Karpas-422 (cell line): ENCODE results near the gene SLC6A6. TPM values are rescaled to one million over a fixed set of nuclear protein-coding genes. Genes with fewer than 3 reads are reported as not detected.
A peak's percentile ranks its signal among the peaks of the same experiment; 100 is the strongest.

Experiments
- DNase-seq: peaks from one replicate; pipeline ENCODE4 v3.0.0-alpha.2; 2015
- H2AFZ ChIP-seq: fragments of 200-600 bp; sonication (generic); 2 replicates; pipeline ENCODE4 v1.6.1; 2014; ENCODE audit warnings: antibody characterized with exemption, low read length, mixed read lengths
- H3K27ac ChIP-seq: fragments of 200-600 bp; sonication (generic); 2 replicates; pipeline ENCODE4 v1.5.1; 2014; ENCODE audit warnings: mild to moderate bottlenecking, low read length, moderate library complexity
- H3K27me3 ChIP-seq: fragments of 200-600 bp; sonication (generic); 2 replicates; pipeline ENCODE4 v1.6.1; 2014; ENCODE audit warnings: low read length, mixed read lengths
- H3K36me3 ChIP-seq: fragments of 200-600 bp; sonication (generic); 2 replicates; pipeline ENCODE4 v1.6.1; 2014; ENCODE audit warnings: low read length, mixed read lengths; ENCODE audit not compliant: insufficient read depth
- H3K4me1 ChIP-seq: fragments of 200-600 bp; sonication (generic); 2 replicates; pipeline ENCODE4 v1.6.1; 2014; ENCODE audit warnings: mild to moderate bottlenecking, low read length, mixed read lengths
- H3K4me2 ChIP-seq: fragments of 200-600 bp; sonication (generic); 2 replicates; pipeline ENCODE4 v1.6.1; 2014; ENCODE audit warnings: low read length, low read depth, mild to moderate bottlenecking; ENCODE audit not compliant: poor library complexity, severe bottlenecking
- H3K4me3 ChIP-seq: fragments of 200-600 bp; sonication (generic); 2 replicates; pipeline ENCODE4 v1.5.1; 2014; ENCODE audit warnings: mild to moderate bottlenecking, antibody characterized with exemption, low read length, mixed read lengths
- H3K79me2 ChIP-seq: fragments of 200-600 bp; sonication (generic); 2 replicates; pipeline ENCODE4 v1.6.1; 2014; ENCODE audit warnings: mild to moderate bottlenecking, low read length, mixed read lengths
- H3K9ac ChIP-seq: fragments of 200-600 bp; sonication (generic); 2 replicates; pipeline ENCODE4 v1.6.0; 2014; ENCODE audit warnings: low read length
- H3K9me2 ChIP-seq: fragments of 200-600 bp; sonication (generic), shearing (Covaris generic); replicated peaks from 2 replicates; pipeline ENCODE4 v1.6.0; 2014; ENCODE audit warnings: mild to moderate bottlenecking, low read length, moderate library complexity; ENCODE audit not compliant: insufficient read depth
- H3K9me3 ChIP-seq: fragments of 300-700, 200-600 bp; sonication (generic); 2 replicates; pipeline ENCODE4 v1.6.1; 2014; ENCODE audit warnings: low read length, mixed read lengths
- H4K20me1 ChIP-seq: fragments of 200-600 bp; sonication (generic); 2 replicates; pipeline ENCODE4 v1.6.1; 2014; ENCODE audit warnings: mild to moderate bottlenecking, antibody characterized with exemption, low read length, low read depth; ENCODE audit not compliant: insufficient read depth
- total RNA-seq: library from RNA; depleted of rRNA; stranded (reverse); fragments of >200 nt; shearing (Covaris generic); gene quantifications from 2 replicates; pipeline ENCODE4 v1.2.3, GENCODE V29; 2014; ENCODE audit warnings: low replicate concordance

The SLC6A6 gene
- total RNA-seq, 1 experiment from 2014 or later = 30.2 TPM

DNA sequence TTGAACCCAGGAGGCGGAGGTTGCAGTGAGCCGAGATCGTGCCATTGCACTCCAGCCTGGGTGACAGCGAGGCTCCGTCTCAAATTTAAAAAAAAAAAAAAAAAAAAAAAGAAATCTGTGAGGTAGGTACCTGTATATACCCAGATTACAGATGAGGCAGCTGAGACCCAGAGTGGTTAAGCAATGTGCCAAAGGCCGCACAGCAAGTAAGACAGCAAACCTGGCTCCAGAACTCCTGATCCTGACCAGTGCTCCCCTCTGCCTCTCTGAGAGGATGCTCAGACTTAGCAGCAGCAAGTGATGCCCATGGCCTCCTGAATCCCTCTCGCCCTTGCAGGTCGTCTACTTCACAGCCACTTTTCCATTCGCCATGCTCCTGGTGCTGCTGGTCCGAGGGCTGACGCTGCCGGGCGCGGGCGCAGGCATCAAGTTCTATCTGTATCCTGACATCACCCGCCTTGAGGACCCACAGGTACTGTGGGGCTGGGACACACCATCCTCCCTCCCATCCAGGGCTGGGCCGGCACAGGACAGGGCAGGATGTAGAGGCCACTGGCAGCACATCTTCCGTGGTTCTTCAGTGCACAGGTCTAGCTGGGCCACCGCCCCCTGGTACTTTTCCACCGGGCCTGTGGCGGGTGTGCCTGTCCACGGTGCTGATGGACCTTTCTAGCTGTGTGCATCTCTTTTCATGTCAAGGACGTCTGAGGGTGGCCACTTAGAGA lies 63.9 kb downstream of the SLC6A6 start:
- Histone ChIP-seq H3K9me2 (no peaks in the 10 kb centered on the region), H3K27ac (no peak overlapping the region), H4K20me1 (no peaks in the 10 kb centered on the region), H3K4me1 (no peaks in the 10 kb centered on the region), H3K9ac (no peak overlapping the region), H3K27me3 (no peaks in the 10 kb centered on the region), H3K79me2 (no peaks in the 10 kb centered on the region), H3K4me3 (no peak overlapping the region), H3K4me2 (no peak overlapping the region), H3K9me3 (no peaks in the 10 kb centered on the region), H2AFZ (no peak overlapping the region), H3K36me3 (peaks cover 14% of the 10 kb centered on the region; the same call in 1 of the 2 replicates)
- DNase-seq = no peak

DNA sequence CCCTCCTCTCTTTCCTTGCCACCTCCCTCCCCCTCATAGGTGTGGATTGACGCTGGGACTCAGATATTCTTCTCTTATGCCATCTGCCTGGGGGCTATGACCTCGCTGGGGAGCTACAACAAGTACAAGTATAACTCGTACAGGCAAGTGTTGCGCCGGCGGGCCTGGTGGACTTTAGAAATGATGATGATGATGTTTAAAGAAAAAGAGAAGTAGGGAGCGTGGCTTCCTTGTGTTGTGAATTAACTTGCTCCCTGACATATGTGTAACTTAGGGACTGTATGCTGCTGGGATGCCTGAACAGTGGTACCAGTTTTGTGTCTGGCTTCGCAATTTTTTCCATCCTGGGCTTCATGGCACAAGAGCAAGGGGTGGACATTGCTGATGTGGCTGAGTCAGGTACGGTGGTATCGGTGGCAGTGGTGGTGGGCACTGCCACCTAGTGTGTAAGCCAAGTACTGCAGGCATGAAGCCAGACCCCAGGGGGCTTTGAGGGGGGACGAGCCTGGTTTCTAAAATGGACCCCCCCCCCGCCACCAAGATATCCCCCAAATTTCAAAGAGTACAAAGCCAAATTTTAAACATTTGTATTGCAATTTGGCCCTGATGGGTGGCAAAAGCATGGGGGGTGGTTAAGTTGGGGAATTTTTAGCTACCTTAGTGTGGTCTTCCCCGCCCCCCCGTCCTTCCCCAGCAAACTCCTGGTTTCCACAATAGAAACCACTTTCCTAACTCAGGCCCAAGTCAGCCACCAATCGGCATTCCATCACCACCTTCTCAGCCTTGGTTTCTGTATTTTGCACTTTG lies 65.6 kb downstream of the SLC6A6 start:
- H3K27ac ChIP-seq = no peak overlapping the region
- no peaks in the 10 kb centered on the region for H3K4me1 ChIP-seq
- no peaks in the 10 kb centered on the region for H3K79me2 ChIP-seq
- no peaks in the 10 kb centered on the region for H3K27me3 ChIP-seq
- H4K20me1 ChIP-seq = no peaks in the 10 kb centered on the region
- H3K36me3 ChIP-seq = peaks cover 19% of the 10 kb centered on the region; the same call in 1 of the 2 replicates
- H3K4me3 ChIP-seq = no peak overlapping the region
- H3K9me2 ChIP-seq = no peaks in the 10 kb centered on the region
- H3K4me2 ChIP-seq = no peak overlapping the region
- no peak overlapping the region for H2AFZ ChIP-seq
- DNase-seq = peak; percentile 74
- H3K9me3 ChIP-seq = no peaks in the 10 kb centered on the region
- H3K9ac ChIP-seq = no peak overlapping the region

DNA sequence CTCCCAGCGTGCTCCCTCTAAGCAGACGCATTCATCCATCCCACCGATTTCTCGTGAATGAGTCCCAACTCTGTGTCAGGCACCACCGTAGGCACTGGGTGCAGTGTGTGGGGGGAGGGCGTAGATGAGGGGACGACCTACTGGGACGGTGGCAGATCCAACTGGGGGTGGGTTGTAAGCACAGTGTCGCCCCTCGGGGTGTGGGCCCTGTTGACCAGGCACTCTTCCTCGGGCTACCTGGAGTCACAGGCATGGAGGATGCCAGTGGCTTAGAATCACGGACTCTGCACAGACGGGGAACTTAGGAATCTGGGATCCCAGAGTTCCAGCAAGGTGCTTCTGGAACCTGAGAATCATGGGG lies 66.2 kb downstream of the SLC6A6 start:
- no peaks in the 10 kb centered on the region for H3K79me2 ChIP-seq
- H4K20me1 ChIP-seq = no peaks in the 10 kb centered on the region
- H3K27ac ChIP-seq = no peak overlapping the region
- H3K4me1 ChIP-seq = no peaks in the 10 kb centered on the region
- peaks cover 19% of the 10 kb centered on the region; the same call in 1 of the 2 replicates for H3K36me3 ChIP-seq
- H3K9me2 ChIP-seq = no peaks in the 10 kb centered on the region
- H3K27me3 ChIP-seq = no peaks in the 10 kb centered on the region
- no peaks in the 10 kb centered on the region for H3K9me3 ChIP-seq
- no peak overlapping the region for H3K4me2 ChIP-seq
- no peak overlapping the region for H2AFZ ChIP-seq
- H3K4me3 ChIP-seq = no peak overlapping the region
- no peak for DNase-seq
- H3K9ac ChIP-seq = no peak overlapping the region

- Histone ChIP-seq H3K27ac (no peak overlapping the region), H3K4me2 (no peak overlapping the region), H3K9me2 (no peaks in the 10 kb centered on the region), H3K79me2 (no peaks in the 10 kb centered on the region), H2AFZ (no peak overlapping the region), H3K4me1 (no peaks in the 10 kb centered on the region), H4K20me1 (no peaks in the 10 kb centered on the region), H3K36me3 (peaks cover 13% of the 10 kb centered on the region; the same call in 1 of the 2 replicates), H3K9ac (no peak overlapping the region), H3K4me3 (no peak overlapping the region), H3K9me3 (no peaks in the 10 kb centered on the region), H3K27me3 (no peaks in the 10 kb centered on the region)
- no peak for DNase-seq
Observed at GRCh38 chr3:14470461-14470860, 68.1 kb downstream of the SLC6A6 start.

DNA sequence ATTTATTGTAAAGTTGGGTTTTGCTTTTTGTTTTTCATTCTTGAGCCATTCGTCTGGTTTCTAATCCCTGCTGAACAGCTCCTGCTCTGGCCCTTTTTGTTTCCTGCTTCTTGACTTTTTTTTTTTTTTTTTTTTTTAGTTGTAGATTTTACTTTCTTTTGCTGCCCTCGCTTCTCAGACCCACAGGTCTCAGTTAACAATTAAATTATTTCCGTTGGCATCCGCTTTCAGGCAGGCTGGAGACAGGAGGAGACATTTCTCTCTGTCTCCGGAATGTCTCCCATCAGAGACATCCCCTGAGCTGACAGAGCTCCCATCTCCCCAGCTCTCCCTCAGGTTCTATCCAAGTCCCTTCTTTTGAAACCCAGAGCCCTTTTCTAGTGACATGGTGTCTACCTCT lies 68.6 kb downstream of the SLC6A6 start:
- Histone ChIP-seq H3K9ac (no peak overlapping the region), H3K27me3 (no peaks in the 10 kb centered on the region), H2AFZ (no peak overlapping the region), H4K20me1 (no peaks in the 10 kb centered on the region), H3K27ac (no peak overlapping the region), H3K79me2 (no peaks in the 10 kb centered on the region), H3K4me1 (no peaks in the 10 kb centered on the region), H3K4me3 (no peak overlapping the region), H3K9me3 (no peaks in the 10 kb centered on the region), H3K9me2 (no peaks in the 10 kb centered on the region), H3K36me3 (peaks cover 11% of the 10 kb centered on the region; the same call in 1 of the 2 replicates), H3K4me2 (no peak overlapping the region)
- no peak for DNase-seq

- Histone ChIP-seq H3K4me2 (no peak overlapping the region), H3K4me3 (no peak overlapping the region), H2AFZ (no peak overlapping the region), H3K36me3 (peaks cover 11% of the 10 kb centered on the region; the same call in 1 of the 2 replicates), H3K79me2 (no peaks in the 10 kb centered on the region), H3K9ac (no peak overlapping the region), H3K27me3 (no peaks in the 10 kb centered on the region), H3K9me2 (no peaks in the 10 kb centered on the region), H4K20me1 (no peaks in the 10 kb centered on the region), H3K4me1 (no peaks in the 10 kb centered on the region), H3K27ac (no peak overlapping the region), H3K9me3 (no peaks in the 10 kb centered on the region)
- DNase-seq = no peak
Observed at GRCh38 chr3:14471690-14472089, 69.3 kb downstream of the SLC6A6 start.

- Histone ChIP-seq H3K9ac (no peak overlapping the region), H3K4me1 (no peaks in the 10 kb centered on the region), H3K9me2 (no peaks in the 10 kb centered on the region), H3K4me2 (no peak overlapping the region), H3K4me3 (no peak overlapping the region), H3K27ac (no peak overlapping the region), H3K79me2 (no peaks in the 10 kb centered on the region), H4K20me1 (no peaks in the 10 kb centered on the region), H3K9me3 (no peaks in the 10 kb centered on the region), H3K27me3 (no peaks in the 10 kb centered on the region), H3K36me3 (0 out of 2 replicates have a peak, but pooled peaks cover 12% of the 10 kb centered on the region), H2AFZ (no peak overlapping the region)
- no peak for DNase-seq
Observed at GRCh38 chr3:14472471-14473351, 70.3 kb downstream of the SLC6A6 start.
